H9 (cell line): ENCODE data around the gene ITSN1. TPM values are rescaled to one million over a fixed set of nuclear protein-coding genes. Genes with fewer than 3 reads are reported as not detected.
A peak's percentile ranks its signal among the peaks of the same experiment; 100 is the strongest.

Experiments
- DNase-seq: peaks from one replicate; pipeline ENCODE4 v3.0.0-alpha.2; 2017
- H2AFZ ChIP-seq: one replicate; pipeline ENCODE4 v1.6.1; 2013; ENCODE audit warnings: mild to moderate bottlenecking, low read length, control low read depth, moderate library complexity
- H2AK5ac ChIP-seq: 2 replicates; pipeline ENCODE4 v1.6.1; 2013; ENCODE audit warnings: low read length, control low read depth, mixed read lengths; ENCODE audit not compliant: insufficient read length
- H2BK120ac ChIP-seq: one replicate; pipeline ENCODE4 v1.6.1; 2013; ENCODE audit warnings: low read depth, mild to moderate bottlenecking, low read length, control low read depth, inconsistent platforms; ENCODE audit not compliant: poor library complexity, severe bottlenecking
- H2BK12ac ChIP-seq: 2 replicates; pipeline ENCODE4 v1.6.1; 2013; ENCODE audit warnings: low read length, control low read depth, mixed read lengths, low read depth; ENCODE audit not compliant: insufficient read length
- H2BK15ac ChIP-seq: 2 replicates; pipeline ENCODE4 v1.6.1; 2013; ENCODE audit warnings: low read depth, low read length, control low read depth
- H2BK20ac ChIP-seq: one replicate; pipeline ENCODE4 v1.6.1; 2013; ENCODE audit warnings: low read depth, mild to moderate bottlenecking, low read length, control low read depth, inconsistent platforms; ENCODE audit not compliant: poor library complexity, severe bottlenecking
- H2BK5ac ChIP-seq: 2 replicates; pipeline ENCODE4 v1.6.1; 2013; ENCODE audit warnings: low read length, control low read depth, mixed read lengths; ENCODE audit not compliant: insufficient read length
- H3K14ac ChIP-seq: 2 replicates; pipeline ENCODE4 v1.6.1; 2013; ENCODE audit warnings: low read length, control low read depth; ENCODE audit not compliant: insufficient read depth
- H3K18ac ChIP-seq: 2 replicates; pipeline ENCODE4 v1.6.1; 2013; ENCODE audit warnings: low read depth, mild to moderate bottlenecking, mixed read lengths, low read length, control low read depth; ENCODE audit not compliant: insufficient read length
- H3K23ac ChIP-seq: 2 replicates; pipeline ENCODE4 v1.6.1; 2013; ENCODE audit warnings: low read length, control low read depth, mixed read lengths, low read depth; ENCODE audit not compliant: insufficient read length
- H3K23me2 ChIP-seq: 2 replicates; pipeline ENCODE4 v1.6.1; 2013; ENCODE audit warnings: low read depth, mild to moderate bottlenecking, mixed read lengths, low read length, control low read depth; ENCODE audit not compliant: insufficient read length, poor library complexity, severe bottlenecking
- H3K27ac ChIP-seq: 2 replicates; pipeline ENCODE4 v1.5.1; 2013; ENCODE audit warnings: low read length, control low read depth, mixed read lengths, low read depth; ENCODE audit not compliant: insufficient read length
- H3K27me3 ChIP-seq: 2 replicates; pipeline ENCODE4 v1.6.1; 2013; ENCODE audit warnings: low read length, control low read depth, inconsistent platforms; ENCODE audit not compliant: insufficient read depth
- H3K4ac ChIP-seq: 2 replicates; pipeline ENCODE4 v1.6.1; 2013; ENCODE audit warnings: low read depth, mild to moderate bottlenecking, control low read depth, inconsistent platforms, low read length, moderate library complexity
- H3K4me1 ChIP-seq: 2 replicates; pipeline ENCODE4 v1.6.1; 2013; ENCODE audit warnings: low read length, control low read depth, inconsistent platforms; ENCODE audit not compliant: insufficient read depth
- H3K4me2 ChIP-seq: 2 replicates; pipeline ENCODE4 v1.6.1; 2013; ENCODE audit warnings: low read length, control low read depth, mixed read lengths; ENCODE audit not compliant: insufficient read length, insufficient read depth
- H3K56ac ChIP-seq: 2 replicates; pipeline ENCODE4 v1.6.1; 2013; ENCODE audit warnings: low read depth, mild to moderate bottlenecking, mixed read lengths, low read length, control low read depth; ENCODE audit not compliant: insufficient read length
- H3K79me1 ChIP-seq: 2 replicates; pipeline ENCODE4 v1.6.1; 2013; ENCODE audit warnings: low read depth, mild to moderate bottlenecking, moderate library complexity, low read length, control low read depth, inconsistent platforms; ENCODE audit not compliant: insufficient read depth, poor library complexity, severe bottlenecking
- H3K79me2 ChIP-seq: 2 replicates; pipeline ENCODE4 v1.6.1; 2013; ENCODE audit warnings: low read length, control low read depth, inconsistent platforms; ENCODE audit not compliant: insufficient read depth
- H3K9ac ChIP-seq: 2 replicates; pipeline ENCODE4 v1.6.1; 2013; ENCODE audit warnings: low read length, control low read depth, mixed read lengths; ENCODE audit not compliant: insufficient read length; ENCODE audit errors: extremely low read depth
- H3K9me3 ChIP-seq: one replicate; pipeline ENCODE4 v1.6.1; 2013; ENCODE audit warnings: low read depth, low read length, inconsistent platforms; ENCODE audit not compliant: control insufficient read depth
- H3T11ph ChIP-seq: one replicate; pipeline ENCODE4 v1.6.1; 2013; ENCODE audit warnings: mild to moderate bottlenecking, low read length, control low read depth, inconsistent platforms
- H4K20me1 ChIP-seq: one replicate; pipeline ENCODE4 v1.6.1; 2013; ENCODE audit not compliant: control insufficient read depth, insufficient read length, insufficient read depth
- H4K5ac ChIP-seq: 2 replicates; pipeline ENCODE4 v1.6.1; 2013; ENCODE audit warnings: low read depth, mild to moderate bottlenecking, mixed read lengths, low read length, control low read depth; ENCODE audit not compliant: insufficient read length
- H4K8ac ChIP-seq: replicated peaks from 2 replicates; pipeline ENCODE4 v1.6.1; 2013; ENCODE audit warnings: low read length, control low read depth, mixed read lengths, low read depth; ENCODE audit not compliant: insufficient read length
- H4K91ac ChIP-seq: 2 replicates; pipeline ENCODE4 v1.6.1; 2013; ENCODE audit warnings: low read depth, mild to moderate bottlenecking, moderate library complexity, mixed read lengths, low read length, control low read depth; ENCODE audit not compliant: insufficient read length
- H3K27ac Mint-ChIP-seq, 3 experiments: 2 replicates in 2 of 3; 3 replicates in 1 of 3; pipeline ENCODE4 v1.8.0; 2020 to 2021; ENCODE audit warnings: mixed read lengths in 3 of 3, mild to moderate bottlenecking in 1 of 3, moderate library complexity in 1 of 3
- H3K27me3 Mint-ChIP-seq: 2 replicates; pipeline ENCODE4 v1.8.0; 2021; ENCODE audit warnings: low read depth, mild to moderate bottlenecking, moderate library complexity, mixed read lengths
- H3K36me3 Mint-ChIP-seq, 3 experiments: 2 replicates in 2 of 3; 3 replicates in 1 of 3; pipeline ENCODE4 v1.8.0; 2020 to 2021; ENCODE audit warnings: low read depth in 3 of 3, mixed read lengths in 3 of 3; ENCODE audit not compliant: insufficient read depth in 1 of 3
- H3K4me1 Mint-ChIP-seq, 2 experiments: 2 replicates each; pipeline ENCODE4 v1.8.0; 2020; ENCODE audit warnings: mixed read lengths in 2 of 2
- H3K4me3 Mint-ChIP-seq, 2 experiments: 2 replicates in 1 of 2; 3 replicates in 1 of 2; pipeline ENCODE4 v1.8.0; 2020 to 2021; ENCODE audit warnings: mild to moderate bottlenecking in 2 of 2, mixed read lengths in 2 of 2, moderate library complexity in 1 of 2
- H3K9me3 Mint-ChIP-seq, 2 experiments: 2 replicates in 1 of 2; 3 replicates in 1 of 2; pipeline ENCODE4 v1.8.0; 2020; ENCODE audit warnings: mild to moderate bottlenecking in 2 of 2, mixed read lengths in 2 of 2, moderate library complexity in 1 of 2
- CTCF ChIP-seq: fragments of 200-600 bp; sonication (generic); conservative IDR thresholded peaks from 3 replicates; pipeline ENCODE4 v1.8.0; 2021; ENCODE audit warnings: antibody characterized with exemption, mild to moderate bottlenecking
- WGBS: extraction: QIAGEN DNeasy Blood & Tissue Kit; methylation state at CpG from one replicate; pipeline ENCODE4 v1.1.7; 2013; ENCODE audit warnings: missing lambda C conversion rate, low lambda C conversion rate, mixed read lengths; ENCODE audit not compliant: insufficient read length; ENCODE audit errors: extremely low coverage; 5-methylcytosine and 5-hydroxymethylcytosine counted together
- total RNA-seq: library from RNA; stranded (reverse); gene quantifications from 2 replicates; pipeline ENCODE4 v1.2.1, GENCODE V29; 2021

ITSN1 gene
- total RNA-seq, 1 experiment from 2014 or later: 94.2 TPM

GRCh38 chr21:33931799-33932390 lies 289.6 kb downstream of the ITSN1 start:
- H2BK15ac ChIP-seq: 0 out of 2 replicates have a peak overlapping the region, but pooled peaks have one; percentile 84
- no peak overlapping the region for H2AFZ ChIP-seq
- H3K4me3 Mint-ChIP-seq: peak overlapping the region; percentile 74 to 87
- peaks cover 1% of the 10 kb centered on the region; the same call in 1 of the 2 replicates for H3K27me3 Mint-ChIP-seq
- H4K20me1 ChIP-seq: no peaks in the 10 kb centered on the region
- H2AK5ac ChIP-seq: peak overlapping the region; percentile 85
- H3T11ph ChIP-seq: peak overlapping the region; percentile 48
- H3K27ac Mint-ChIP-seq: peak overlapping the region; percentile 66 to 99 (median 98)
- peaks cover 9% of the 10 kb centered on the region for H3K23me2 ChIP-seq
- TF ChIP-seq CTCF: no peak
- no peak overlapping the region; the same call in 1 of the 2 replicates for H3K4ac ChIP-seq
- H3K4me2 ChIP-seq: peak overlapping the region; percentile 80
- H2BK5ac ChIP-seq: peak overlapping the region; percentile 61
- peaks cover 4% of the 10 kb centered on the region; the same call in 1 of the 2 replicates for H3K79me2 ChIP-seq
- peaks cover 4 to 6% of the 10 kb centered on the region in 2 experiments; a peak in 3 of 5 replicates for H3K9me3 Mint-ChIP-seq
- peak overlapping the region; percentile 99 for H3K18ac ChIP-seq
- H2BK120ac ChIP-seq: peak overlapping the region; percentile 95
- peak overlapping the region; percentile 94 for H3K9ac ChIP-seq
- H4K8ac ChIP-seq: no peak overlapping the region
- H2BK12ac ChIP-seq: peak overlapping the region; percentile 100
- peaks cover 18 to 23% of the 10 kb centered on the region in 2 experiments for H3K4me1 Mint-ChIP-seq
- H2BK20ac ChIP-seq: no peak overlapping the region
- no peak for DNase-seq
- no peaks in the 10 kb centered on the region for H3K27me3 ChIP-seq
- no CpG with 5 or more reads among the region's 10 CpGs for WGBS
- peaks cover 5 to 15% (median 15%) of the 10 kb centered on the region in 3 experiments for H3K36me3 Mint-ChIP-seq
- peak overlapping the region; percentile 70 for H3K27ac ChIP-seq
- peak overlapping the region; percentile 99 for H3K14ac ChIP-seq
- peaks cover 2% of the 10 kb centered on the region for H3K79me1 ChIP-seq
- peak overlapping the region; percentile 98 for H4K5ac ChIP-seq
- no peaks in the 10 kb centered on the region for H3K9me3 ChIP-seq
- peak overlapping the region; percentile 91 for H4K91ac ChIP-seq
- H3K23ac ChIP-seq: no peak overlapping the region
- peak overlapping the region; percentile 82 for H3K56ac ChIP-seq
- H3K4me1 ChIP-seq: peaks cover 6% of the 10 kb centered on the region; the same call in 1 of the 2 replicates
